GM23338 (cell line): ENCODE data around the gene EYA3. TPM values are rescaled to one million over a fixed set of nuclear protein-coding genes. Genes with fewer than 3 reads are reported as not detected.

ENCODE experiments used
- ATAC-seq: fragments of 200-7000 bp; cut with Tn5 transposase; 3 replicates; pipeline ENCODE4 v1.9.1; 2020
- DNase-seq: peaks from one replicate; pipeline ENCODE4 v3.0.0-alpha.2; 2015; ENCODE audit warnings: low spot score
- H2AFZ ChIP-seq: fragments of 200-600 bp; sonication (generic); 2 replicates; pipeline ENCODE4 v1.8.0; 2016; ENCODE audit warnings: antibody characterized with exemption, mild to moderate bottlenecking, moderate library complexity
- H3F3A ChIP-seq: fragments of 200-600 bp; sonication (generic); replicated peaks from 2 replicates; pipeline ENCODE4 v1.8.0; 2017; ENCODE audit warnings: antibody characterized with exemption, mixed run types, low read depth
- H3K27ac ChIP-seq: fragments of 200-600 bp; sonication (generic); 2 replicates; pipeline ENCODE4 v1.6.1; 2016; ENCODE audit warnings: low read depth
- H3K27me3 ChIP-seq: fragments of 200-600 bp; sonication (generic); 2 replicates; pipeline ENCODE4 v1.8.0; 2016; ENCODE audit warnings: mild to moderate bottlenecking, mixed run types, moderate library complexity; ENCODE audit not compliant: insufficient read depth
- H3K36me3 ChIP-seq: fragments of 200-600 bp; sonication (generic); 2 replicates; pipeline ENCODE4 v1.8.0; 2016; ENCODE audit warnings: mild to moderate bottlenecking; ENCODE audit not compliant: insufficient read depth
- H3K4me1 ChIP-seq: fragments of 200-600 bp; sonication (generic); 2 replicates; pipeline ENCODE4 v1.8.0; 2016; ENCODE audit warnings: mild to moderate bottlenecking, moderate library complexity; ENCODE audit not compliant: insufficient read depth
- H3K4me2 ChIP-seq: fragments of 200-600 bp; sonication (generic); 2 replicates; pipeline ENCODE4 v1.7.1; 2017; ENCODE audit warnings: mixed run types
- H3K4me3 ChIP-seq: fragments of 200-600 bp; sonication (generic); 2 replicates; pipeline ENCODE4 v1.6.1; 2016; ENCODE audit warnings: mixed run types
- H3K79me2 ChIP-seq: fragments of 200-600 bp; sonication (generic); replicated peaks from 2 replicates; pipeline ENCODE4 v1.8.0; 2017; ENCODE audit warnings: mild to moderate bottlenecking; ENCODE audit not compliant: insufficient read depth
- H3K9me2 ChIP-seq: fragments of 200-600 bp; sonication (generic); 2 replicates; pipeline ENCODE4 v1.8.0; 2017; ENCODE audit not compliant: insufficient read depth
- H4K20me1 ChIP-seq: fragments of 200-600 bp; sonication (generic); replicated peaks from 2 replicates; pipeline ENCODE4 v1.8.0; 2017; ENCODE audit warnings: mild to moderate bottlenecking; ENCODE audit not compliant: insufficient read depth
- H3K27ac Mint-ChIP-seq: 2 replicates; pipeline ENCODE4 v1.8.0; 2020; ENCODE audit warnings: inconsistent platforms, mild to moderate bottlenecking, moderate library complexity, mixed read lengths
- H3K27me3 Mint-ChIP-seq: 3 replicates; pipeline ENCODE4 v1.8.0; 2022; ENCODE audit warnings: low read depth, mild to moderate bottlenecking, moderate library complexity, mixed read lengths, inconsistent platforms; ENCODE audit not compliant: insufficient read depth, poor library complexity
- H3K36me3 Mint-ChIP-seq: 3 replicates; pipeline ENCODE4 v1.8.0; 2021; ENCODE audit warnings: low read depth, mild to moderate bottlenecking, inconsistent platforms, moderate library complexity, mixed read lengths
- H3K4me1 Mint-ChIP-seq: 3 replicates; pipeline ENCODE4 v1.8.0; 2020; ENCODE audit warnings: mild to moderate bottlenecking, inconsistent platforms, mixed read lengths
- H3K4me3 Mint-ChIP-seq: 3 replicates; pipeline ENCODE4 v1.8.0; 2021; ENCODE audit warnings: moderate library complexity, mild to moderate bottlenecking, inconsistent platforms, mixed read lengths
- H3K9me3 Mint-ChIP-seq: 3 replicates; pipeline ENCODE4 v1.8.0; 2020; ENCODE audit warnings: moderate library complexity, mild to moderate bottlenecking, inconsistent platforms, mixed read lengths
- CREB1 ChIP-seq: fragments of 250-450 bp; sonication (Bioruptor Pico); IDR thresholded peaks from 2 replicates; pipeline ENCODE4 v1.5.0; 2020; ENCODE audit warnings: low read depth, mild to moderate bottlenecking, moderate library complexity
- CTCF ChIP-seq, 2 experiments: fragments of 200-600 bp in 1 of 2; sonication (generic) in 1 of 2; conservative IDR thresholded peaks; 2 replicates each; pipeline versions ENCODE4 v1.5.1 to v1.6.1; 2016 to 2017; ENCODE audit warnings: antibody characterized with exemption in 2 of 2, low read depth in 2 of 2, mild to moderate bottlenecking in 2 of 2, moderate library complexity in 1 of 2
- EZH2 ChIP-seq: fragments of 200-600 bp; sonication (generic); IDR thresholded peaks from one replicate; pipeline ENCODE4 v1.8.0; 2017; ENCODE audit warnings: antibody characterized with exemption, mild to moderate bottlenecking, low read depth; ENCODE audit not compliant: unreplicated experiment
- EZH2phosphoT487 ChIP-seq: fragments of 200-600 bp; sonication (generic); IDR thresholded peaks from one replicate; pipeline ENCODE4 v1.8.1; 2018; ENCODE audit warnings: antibody characterized with exemption; ENCODE audit not compliant: unreplicated experiment
- JUNB ChIP-seq: IDR thresholded peaks from one replicate; pipeline ENCODE4 v1.6.1; 2016; ENCODE audit warnings: antibody characterized with exemption; ENCODE audit not compliant: unreplicated experiment
- NANOG ChIP-seq: IDR thresholded peaks from 2 replicates; pipeline ENCODE4 v1.6.1; 2016; ENCODE audit warnings: antibody characterized with exemption, borderline replicate concordance
- POLR2AphosphoS5 ChIP-seq: IDR thresholded peaks from 2 replicates; pipeline ENCODE4 v1.6.1; 2016; ENCODE audit warnings: antibody characterized with exemption, low read depth
- REST ChIP-seq: IDR thresholded peaks from one replicate; pipeline ENCODE4 v1.6.1; 2018; ENCODE audit warnings: antibody characterized with exemption; ENCODE audit not compliant: unreplicated experiment
- ZNF114 ChIP-seq: fragments of 250-450 bp; sonication (Bioruptor Pico); IDR thresholded peaks from 2 replicates; pipeline ENCODE4 v1.5.0; 2020; ENCODE audit warnings: mild to moderate bottlenecking, moderate library complexity
- ZNF331 ChIP-seq: fragments of 250-450 bp; sonication (Bioruptor Pico); IDR thresholded peaks from 2 replicates; pipeline ENCODE4 v1.5.0; 2020; ENCODE audit warnings: low read depth, mild to moderate bottlenecking, moderate library complexity
- ZNF462 ChIP-seq: fragments of 250-450 bp; sonication (Bioruptor Pico); IDR thresholded peaks from 2 replicates; pipeline ENCODE4 v1.5.0; 2020; ENCODE audit warnings: mild to moderate bottlenecking, moderate library complexity
- polyA plus RNA-seq: library from polyadenylated mRNA; unstranded; fragments of >200 nt; fragmentation: Nextera tagmentation; extraction: Ambion mirVana; gene quantifications from 2 replicates; pipeline ENCODE4 v1.2.1, GENCODE V29; 2016
- total RNA-seq: library from RNA; depleted of rRNA; stranded (reverse); fragments of >200 nt; shearing (Covaris generic); gene quantifications from 2 replicates; pipeline ENCODE4 v1.2.3, GENCODE V29; 2014

EYA3 gene
- total and polyA plus RNA-seq, 2 experiments from 2014 or later: 12.5 to 33.6 TPM

- Histone ChIP-seq H2AFZ (no peak overlapping the region), H3F3A (no peaks in the 10 kb centered on the region), H3K79me2 (peaks cover 93% of the 10 kb centered on the region), H3K4me3 (no peak overlapping the region), H4K20me1 (peaks cover 16% of the 10 kb centered on the region), H3K27me3 (no peaks in the 10 kb centered on the region), H3K9me2 (no peaks in the 10 kb centered on the region), H3K27ac (no peak overlapping the region), H3K4me1 (no peaks in the 10 kb centered on the region), H3K36me3 (no peaks in the 10 kb centered on the region), H3K4me2 (no peak overlapping the region)
- DNase-seq: no peak
- no peak for ATAC-seq
- H3K27me3 Mint-ChIP-seq: no peaks in the 10 kb centered on the region
- peaks cover 4% of the 10 kb centered on the region; the same call in 1 of the 3 replicates for H3K36me3 Mint-ChIP-seq
- no peak overlapping the region for H3K4me3 Mint-ChIP-seq
- no peaks in the 10 kb centered on the region for H3K4me1 Mint-ChIP-seq
- TF ChIP-seq CTCF (conservative IDR thresholded peaks at IDR 0.05; ENCODE audit: low read depth in 2 of 2) (no peak), JUNB (no peak), EZH2phosphoT487 (no peak), CREB1 (no peak), ZNF462 (CRISPR knock-in tag) (no peak), REST (no peak), EZH2 (no peak), NANOG (no peak), POLR2AphosphoS5 (no peak), ZNF331 (CRISPR knock-in tag) (no peak), ZNF114 (no peak)
- H3K9me3 Mint-ChIP-seq: no peaks in the 10 kb centered on the region
- H3K27ac Mint-ChIP-seq: no peak overlapping the region
Observed at GRCh38 chr1:28067523-28068090, 20.8 kb downstream of the EYA3 start.
